SK-N-SH (cell line): Measurements from ENCODE around the gene ITK.

Experiments used
- CTCF ChIP-seq: fragments of 200-600 bp; sonication (generic); IDR thresholded peaks from 2 replicates; pipeline ENCODE4 v1.6.1; 2017; ENCODE audit warnings: antibody characterized with exemption, mild to moderate bottlenecking, moderate library complexity
- ELF1 ChIP-seq: IDR thresholded peaks from 2 replicates; pipeline ENCODE4 v1.4.0; 2012
- GABPA ChIP-seq: IDR thresholded peaks from 2 replicates; pipeline ENCODE4 v1.4.0; 2012; ENCODE audit warnings: low read depth, mild to moderate bottlenecking
- MXI1 ChIP-seq: IDR thresholded peaks from 2 replicates; pipeline ENCODE4 v1.6.1; 2012; ENCODE audit warnings: mild to moderate bottlenecking, low read depth, low read length, improper control_type of control experiment
- RCOR1 ChIP-seq: fragments of 150-350 bp; IDR thresholded peaks from 2 replicates; pipeline ENCODE4 v1.6.1; 2017; ENCODE audit warnings: antibody characterized with exemption, low read length
- RFX5 ChIP-seq: IDR thresholded peaks from 2 replicates; pipeline ENCODE4 v1.6.1; 2012; ENCODE audit warnings: mild to moderate bottlenecking, improper control_type of control experiment, low read length
- RXRA ChIP-seq: IDR thresholded peaks from 2 replicates; pipeline ENCODE4 v1.4.0; 2012; ENCODE audit warnings: low read depth, mild to moderate bottlenecking, borderline replicate concordance
- SIN3A ChIP-seq: IDR thresholded peaks from 2 replicates; pipeline ENCODE4 v1.6.1; 2012; ENCODE audit warnings: low read depth, mild to moderate bottlenecking, low read length, moderate library complexity, borderline replicate concordance
- SMC3 ChIP-seq: IDR thresholded peaks from 2 replicates; pipeline ENCODE4 v1.6.1; 2012; ENCODE audit warnings: low read depth, low read length, improper control_type of control experiment
- TAF1 ChIP-seq: IDR thresholded peaks from 2 replicates; pipeline ENCODE4 v1.6.1; 2012; ENCODE audit warnings: low read depth, mild to moderate bottlenecking, low read length, moderate library complexity, borderline replicate concordance
- TEAD4 ChIP-seq: IDR thresholded peaks from 2 replicates; pipeline ENCODE4 v1.4.0; 2012; ENCODE audit warnings: mild to moderate bottlenecking, borderline replicate concordance; ENCODE audit not compliant: insufficient read depth
- USF2 ChIP-seq: fragments of 150-350 bp; IDR thresholded peaks from 2 replicates; pipeline ENCODE4 v1.6.1; 2017; ENCODE audit warnings: antibody characterized with exemption, low read length, low read depth, borderline replicate concordance
- TF ChIP-seq, protein P1 (sequence below): IDR thresholded peaks from 2 replicates; pipeline ENCODE4 v1.4.0; 2012; ENCODE audit warnings: low read depth
- TF ChIP-seq, protein P2 (sequence below): IDR thresholded peaks from 2 replicates; pipeline ENCODE4 v1.6.1; 2012; ENCODE audit warnings: mild to moderate bottlenecking, low read depth, low read length, moderate library complexity

- TF ChIP-seq, protein P1, sequence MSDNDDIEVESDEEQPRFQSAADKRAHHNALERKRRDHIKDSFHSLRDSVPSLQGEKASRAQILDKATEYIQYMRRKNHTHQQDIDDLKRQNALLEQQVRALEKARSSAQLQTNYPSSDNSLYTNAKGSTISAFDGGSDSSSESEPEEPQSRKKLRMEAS = no peak
- TF ChIP-seq CTCF (no peak), TAF1 (no peak), GABPA (no peak), RFX5 (no peak), SIN3A (no peak), RCOR1 (no peak), MXI1 (no peak), RXRA (no peak), TEAD4 (no peak), ELF1 (no peak), SMC3 (no peak), USF2 (no peak)
- TF ChIP-seq, protein P2, sequence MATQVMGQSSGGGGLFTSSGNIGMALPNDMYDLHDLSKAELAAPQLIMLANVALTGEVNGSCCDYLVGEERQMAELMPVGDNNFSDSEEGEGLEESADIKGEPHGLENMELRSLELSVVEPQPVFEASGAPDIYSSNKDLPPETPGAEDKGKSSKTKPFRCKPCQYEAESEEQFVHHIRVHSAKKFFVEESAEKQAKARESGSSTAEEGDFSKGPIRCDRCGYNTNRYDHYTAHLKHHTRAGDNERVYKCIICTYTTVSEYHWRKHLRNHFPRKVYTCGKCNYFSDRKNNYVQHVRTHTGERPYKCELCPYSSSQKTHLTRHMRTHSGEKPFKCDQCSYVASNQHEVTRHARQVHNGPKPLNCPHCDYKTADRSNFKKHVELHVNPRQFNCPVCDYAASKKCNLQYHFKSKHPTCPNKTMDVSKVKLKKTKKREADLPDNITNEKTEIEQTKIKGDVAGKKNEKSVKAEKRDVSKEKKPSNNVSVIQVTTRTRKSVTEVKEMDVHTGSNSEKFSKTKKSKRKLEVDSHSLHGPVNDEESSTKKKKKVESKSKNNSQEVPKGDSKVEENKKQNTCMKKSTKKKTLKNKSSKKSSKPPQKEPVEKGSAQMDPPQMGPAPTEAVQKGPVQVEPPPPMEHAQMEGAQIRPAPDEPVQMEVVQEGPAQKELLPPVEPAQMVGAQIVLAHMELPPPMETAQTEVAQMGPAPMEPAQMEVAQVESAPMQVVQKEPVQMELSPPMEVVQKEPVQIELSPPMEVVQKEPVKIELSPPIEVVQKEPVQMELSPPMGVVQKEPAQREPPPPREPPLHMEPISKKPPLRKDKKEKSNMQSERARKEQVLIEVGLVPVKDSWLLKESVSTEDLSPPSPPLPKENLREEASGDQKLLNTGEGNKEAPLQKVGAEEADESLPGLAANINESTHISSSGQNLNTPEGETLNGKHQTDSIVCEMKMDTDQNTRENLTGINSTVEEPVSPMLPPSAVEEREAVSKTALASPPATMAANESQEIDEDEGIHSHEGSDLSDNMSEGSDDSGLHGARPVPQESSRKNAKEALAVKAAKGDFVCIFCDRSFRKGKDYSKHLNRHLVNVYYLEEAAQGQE = no peak
These were observed 100.3 kb downstream of the ITK start for GRCh38 chr5:157280927-157281326.
